Loucy (cell line): Measurements from ENCODE around the gene TBXT.
"Not testable (repeated sequence)": the region's sequence is repeated elsewhere in the genome, so short reads cannot be mapped to it uniquely, and the experiment has no call there.

Source experiments
- CTCF ChIP-seq: fragments of 200-600 bp; sonication (generic); conservative IDR thresholded peaks from 2 replicates; pipeline ENCODE4 v1.5.1; 2014; ENCODE audit warnings: mild to moderate bottlenecking, antibody characterized with exemption, low read length
- EZH2phosphoT487 ChIP-seq: fragments of 200-600 bp; IDR thresholded peaks from 2 replicates; pipeline ENCODE4 v1.6.1; 2018; ENCODE audit warnings: antibody characterized with exemption, mild to moderate bottlenecking, moderate library complexity, borderline replicate concordance

GRCh38 chr6:166123115-166123514 is 44.5 kb downstream of the TBXT start:
- not testable (repeated sequence) for TF ChIP-seq CTCF, EZH2phosphoT487
